ENCODE measurements around the gene TSPEAR.
"Not testable (repeated sequence)": the region's sequence is repeated elsewhere in the genome, so short reads cannot be mapped to it uniquely, and the experiment has no call there.

The TSPEAR gene

GRCh38 chr21:44625756-44626155, 85.6 kb downstream of the TSPEAR start:
- DNase-seq = no peak

GRCh38 chr21:44623575-44623974, 87.8 kb downstream of the TSPEAR start:
- no peak for DNase-seq

- no peak for DNase-seq
Observed at GRCh38 chr21:44619886-44620285, 91.5 kb downstream of the TSPEAR start.

- DNase-seq = peak; percentile 78
Observed at GRCh38 chr21:44618909-44619308, 92.5 kb downstream of the TSPEAR start.

- no peak for DNase-seq
Observed at GRCh38 chr21:44618504-44618903, 92.9 kb downstream of the TSPEAR start.

- no peak for DNase-seq
Observed at GRCh38 chr21:44617071-44617501, 94.3 kb downstream of the TSPEAR start.

GRCh38 chr21:44616591-44616926, 94.8 kb downstream of the TSPEAR start:
- no peak for DNase-seq

- DNase-seq = no peak
Observed at GRCh38 chr21:44615911-44616590, 95.3 kb downstream of the TSPEAR start.

- no peak for DNase-seq
Observed at GRCh38 chr21:44615466-44615865, 95.9 kb downstream of the TSPEAR start.

GRCh38 chr21:44614961-44615391, 96.4 kb downstream of the TSPEAR start:
- DNase-seq = no peak

- no peak for DNase-seq
Observed at GRCh38 chr21:44614161-44614631, 97.2 kb downstream of the TSPEAR start.

- DNase-seq = no peak
Observed at GRCh38 chr21:44613386-44614155, 97.8 kb downstream of the TSPEAR start.

- no peak for DNase-seq
Observed at GRCh38 chr21:44612669-44613229, 98.6 kb downstream of the TSPEAR start.

- DNase-seq = no peak
Observed at GRCh38 chr21:44612029-44612486, 99.3 kb downstream of the TSPEAR start, which contains the start of gene KRTAP10-8. Gene KRTAP10-8, plus strand, starts transcription at chr21:44612079. Its CDS starts 22 bp downstream, at chr21:44612101.

GRCh38 chr21:44611551-44611950, 99.8 kb downstream of the TSPEAR start:
- no peak for DNase-seq

GRCh38 chr21:44610157-44610843, 101.1 kb downstream of the TSPEAR start:
- not testable (repeated sequence) for DNase-seq

GRCh38 chr21:44609193-44609592, 102.2 kb downstream of the TSPEAR start:
- no peak for DNase-seq

- DNase-seq = no peak
Observed at GRCh38 chr21:44606495-44606894, 104.9 kb downstream of the TSPEAR start.

GRCh38 chr21:44603911-44604310, 107.5 kb downstream of the TSPEAR start:
- no peak for DNase-seq

- DNase-seq = no peak
Observed at GRCh38 chr21:44603109-44603875, 108.1 kb downstream of the TSPEAR start.

- DNase-seq = no peak
Observed at GRCh38 chr21:44602463-44602850, 108.9 kb downstream of the TSPEAR start.
